HepG2 (cell line): Measurements from ENCODE around the gene VPS13D. TPM values are rescaled to one million over a fixed set of nuclear protein-coding genes. Genes with fewer than 3 reads are reported as not detected.

Experiments
- AKAP8 ChIP-seq: sonication (generic); formaldehyde crosslinking; IDR thresholded peaks from 2 replicates; pipeline ENCODE4 v1.5.1; 2020; ENCODE audit warnings: mild to moderate bottlenecking, missing genetic modification reagents
- ARNT ChIP-seq: fragments of 450-650 bp; IDR thresholded peaks from 2 replicates; pipeline ENCODE4 v1.6.1; 2017
- ATF1 ChIP-seq: IDR thresholded peaks from 2 replicates; pipeline ENCODE4 v1.6.1; 2016; ENCODE audit warnings: mild to moderate bottlenecking, control low read depth
- CBFB ChIP-seq: sonication (generic); formaldehyde crosslinking; IDR thresholded peaks from 2 replicates; pipeline ENCODE4 v1.4.0; 2020; ENCODE audit warnings: missing genetic modification reagents
- GATA4 ChIP-seq: sonication (generic); IDR thresholded peaks from 2 replicates; pipeline ENCODE4 v1.6.1; 2016; ENCODE audit warnings: antibody characterized with exemption, low read depth, borderline replicate concordance
- GATAD1 ChIP-seq: IDR thresholded peaks from 2 replicates; pipeline ENCODE4 v1.6.1; 2016; ENCODE audit warnings: missing genetic modification reagents, missing compliant biosample characterization
- NFKB2 ChIP-seq: sonication (generic); formaldehyde crosslinking; IDR thresholded peaks from 2 replicates; pipeline ENCODE4 v1.4.0; 2020; ENCODE audit warnings: missing genetic modification reagents, borderline replicate concordance
- NRL ChIP-seq: sonication (generic); formaldehyde crosslinking; IDR thresholded peaks from 2 replicates; pipeline ENCODE4 v1.5.0; 2020; ENCODE audit warnings: missing genetic modification reagents, mild to moderate bottlenecking, moderate library complexity, borderline replicate concordance
- REL ChIP-seq: sonication (generic); formaldehyde crosslinking; conservative IDR thresholded peaks from 2 replicates; pipeline ENCODE4 v1.8.0; 2022; ENCODE audit warnings: mild to moderate bottlenecking, missing genetic modification reagents, moderate library complexity
- TBP ChIP-seq: sonication (generic); formaldehyde crosslinking; IDR thresholded peaks from 2 replicates; pipeline ENCODE4 v1.5.0; 2020; ENCODE audit warnings: missing genetic modification reagents
- ZBTB7B ChIP-seq: sonication (generic); formaldehyde crosslinking; IDR thresholded peaks from 2 replicates; pipeline ENCODE4 v1.4.0; 2020; ENCODE audit warnings: missing genetic modification reagents
- ZMYM2 ChIP-seq: sonication (generic); formaldehyde crosslinking; IDR thresholded peaks from 2 replicates; pipeline ENCODE4 v1.8.0; 2022; ENCODE audit warnings: mild to moderate bottlenecking, missing genetic modification reagents
- ZNF530 ChIP-seq: sonication (generic); formaldehyde crosslinking; IDR thresholded peaks from 2 replicates; pipeline ENCODE4 v1.5.0; 2020; ENCODE audit warnings: low read depth, mild to moderate bottlenecking, missing genetic modification reagents
- ZNF549 ChIP-seq: sonication (generic); formaldehyde crosslinking; IDR thresholded peaks from 2 replicates; pipeline ENCODE4 v1.5.0; 2020; ENCODE audit warnings: missing genetic modification reagents
- ZNF672 ChIP-seq: sonication (generic); formaldehyde crosslinking; IDR thresholded peaks from 2 replicates; pipeline ENCODE4 v1.8.1; 2022; ENCODE audit warnings: missing genetic modification reagents
- ZNF879 ChIP-seq: sonication (generic); formaldehyde crosslinking; IDR thresholded peaks from 2 replicates; pipeline ENCODE4 v1.8.1; 2023; ENCODE audit warnings: missing genetic modification reagents
- polyA plus RNA-seq, 8 experiments: library from polyadenylated mRNA; depleted of rRNA in 3 of 8; stranded (reverse) in 7 of 8; unstranded in 1 of 8; fragments of >200 nt; fragmentation: Illumina TruSeq in 4 of 8; extraction: Trizol in 4 of 8; gene quantifications; 2 replicates each; pipeline versions ENCODE4 v1.2.1 to v1.2.3, GENCODE V29; 2011 to 2016; ENCODE audit warnings: low read depth in 4 of 8, missing spikeins in 1 of 8, mixed read lengths in 1 of 8; ENCODE audit not compliant: insufficient read depth in 1 of 8
- total RNA-seq, 5 experiments: library from RNA; depleted of rRNA; stranded (reverse); fragments of >200 nt; fragmentation: Illumina TruSeq; extraction: Trizol; gene quantifications; 2 replicates each; pipeline ENCODE4 v1.2.3, GENCODE V29; 2016; ENCODE audit warnings: low read depth in 1 of 5
- TF ChIP-seq, protein P1 (sequence below): sonication (generic); formaldehyde crosslinking; IDR thresholded peaks from 2 replicates; pipeline ENCODE4 v1.9.0; 2021; ENCODE audit warnings: mild to moderate bottlenecking, missing genetic modification reagents
- TF ChIP-seq, protein P2 (sequence below): sonication (generic); formaldehyde crosslinking; IDR thresholded peaks from 2 replicates; pipeline ENCODE4 v1.4.0; 2020; ENCODE audit warnings: low read depth, mild to moderate bottlenecking, missing genetic modification reagents
- TF ChIP-seq, protein P3 (sequence below): sonication (generic); formaldehyde crosslinking; conservative IDR thresholded peaks from 2 replicates; pipeline ENCODE4 v1.8.1; 2023; ENCODE audit warnings: missing genetic modification reagents
- TF ChIP-seq, protein P4 (sequence below): conservative IDR thresholded peaks from 2 replicates; pipeline ENCODE4 v1.6.1; 2018; ENCODE audit warnings: missing genetic modification reagents

VPS13D gene
- total and polyA plus RNA-seq, 2 of the 13 experiments (the other 11 are each of a cell fraction or from before 2014, with no cell fraction given): 8.6 to 13.9 TPM

DNA sequence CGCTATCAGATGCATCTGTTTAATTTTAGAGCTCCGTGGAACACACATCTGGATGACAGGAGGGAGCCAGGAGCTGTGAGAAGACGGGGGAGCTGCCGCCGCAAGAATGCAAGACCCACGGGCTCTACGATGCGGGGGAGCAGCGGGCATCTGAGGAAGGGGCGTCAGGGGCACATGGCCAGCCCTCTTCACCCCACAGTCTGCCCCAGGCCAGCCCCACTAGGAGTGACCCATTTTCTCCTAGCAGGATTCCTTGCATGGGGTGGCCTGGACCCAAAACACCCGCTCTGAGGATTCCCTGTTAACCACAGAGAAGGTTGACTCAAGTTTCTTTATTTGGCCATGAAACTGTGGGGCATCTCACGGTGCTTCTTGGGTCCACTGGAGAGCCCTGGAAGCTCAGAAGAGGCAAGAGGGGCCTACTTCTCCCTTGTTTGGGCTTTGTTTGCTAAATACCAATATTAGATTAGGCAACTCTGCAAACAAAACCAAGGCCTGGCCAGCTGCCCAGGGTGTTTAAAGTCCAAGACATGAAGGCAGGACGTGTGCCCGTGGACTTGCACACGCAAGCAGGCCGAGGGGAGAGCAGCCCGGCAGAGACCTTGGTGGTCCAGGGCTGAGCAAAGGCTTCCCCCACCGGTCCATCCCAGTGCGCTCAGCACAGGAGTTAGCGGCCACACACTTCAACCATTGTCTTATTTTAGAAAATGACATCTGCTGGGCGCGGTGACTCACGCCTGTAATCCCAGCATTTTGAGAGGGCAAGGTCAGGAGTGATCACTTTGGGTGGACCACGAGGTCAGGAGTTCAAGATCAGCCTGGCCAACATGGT is 298.4 kb downstream of the VPS13D start (continued):
- TF ChIP-seq, protein P1, sequence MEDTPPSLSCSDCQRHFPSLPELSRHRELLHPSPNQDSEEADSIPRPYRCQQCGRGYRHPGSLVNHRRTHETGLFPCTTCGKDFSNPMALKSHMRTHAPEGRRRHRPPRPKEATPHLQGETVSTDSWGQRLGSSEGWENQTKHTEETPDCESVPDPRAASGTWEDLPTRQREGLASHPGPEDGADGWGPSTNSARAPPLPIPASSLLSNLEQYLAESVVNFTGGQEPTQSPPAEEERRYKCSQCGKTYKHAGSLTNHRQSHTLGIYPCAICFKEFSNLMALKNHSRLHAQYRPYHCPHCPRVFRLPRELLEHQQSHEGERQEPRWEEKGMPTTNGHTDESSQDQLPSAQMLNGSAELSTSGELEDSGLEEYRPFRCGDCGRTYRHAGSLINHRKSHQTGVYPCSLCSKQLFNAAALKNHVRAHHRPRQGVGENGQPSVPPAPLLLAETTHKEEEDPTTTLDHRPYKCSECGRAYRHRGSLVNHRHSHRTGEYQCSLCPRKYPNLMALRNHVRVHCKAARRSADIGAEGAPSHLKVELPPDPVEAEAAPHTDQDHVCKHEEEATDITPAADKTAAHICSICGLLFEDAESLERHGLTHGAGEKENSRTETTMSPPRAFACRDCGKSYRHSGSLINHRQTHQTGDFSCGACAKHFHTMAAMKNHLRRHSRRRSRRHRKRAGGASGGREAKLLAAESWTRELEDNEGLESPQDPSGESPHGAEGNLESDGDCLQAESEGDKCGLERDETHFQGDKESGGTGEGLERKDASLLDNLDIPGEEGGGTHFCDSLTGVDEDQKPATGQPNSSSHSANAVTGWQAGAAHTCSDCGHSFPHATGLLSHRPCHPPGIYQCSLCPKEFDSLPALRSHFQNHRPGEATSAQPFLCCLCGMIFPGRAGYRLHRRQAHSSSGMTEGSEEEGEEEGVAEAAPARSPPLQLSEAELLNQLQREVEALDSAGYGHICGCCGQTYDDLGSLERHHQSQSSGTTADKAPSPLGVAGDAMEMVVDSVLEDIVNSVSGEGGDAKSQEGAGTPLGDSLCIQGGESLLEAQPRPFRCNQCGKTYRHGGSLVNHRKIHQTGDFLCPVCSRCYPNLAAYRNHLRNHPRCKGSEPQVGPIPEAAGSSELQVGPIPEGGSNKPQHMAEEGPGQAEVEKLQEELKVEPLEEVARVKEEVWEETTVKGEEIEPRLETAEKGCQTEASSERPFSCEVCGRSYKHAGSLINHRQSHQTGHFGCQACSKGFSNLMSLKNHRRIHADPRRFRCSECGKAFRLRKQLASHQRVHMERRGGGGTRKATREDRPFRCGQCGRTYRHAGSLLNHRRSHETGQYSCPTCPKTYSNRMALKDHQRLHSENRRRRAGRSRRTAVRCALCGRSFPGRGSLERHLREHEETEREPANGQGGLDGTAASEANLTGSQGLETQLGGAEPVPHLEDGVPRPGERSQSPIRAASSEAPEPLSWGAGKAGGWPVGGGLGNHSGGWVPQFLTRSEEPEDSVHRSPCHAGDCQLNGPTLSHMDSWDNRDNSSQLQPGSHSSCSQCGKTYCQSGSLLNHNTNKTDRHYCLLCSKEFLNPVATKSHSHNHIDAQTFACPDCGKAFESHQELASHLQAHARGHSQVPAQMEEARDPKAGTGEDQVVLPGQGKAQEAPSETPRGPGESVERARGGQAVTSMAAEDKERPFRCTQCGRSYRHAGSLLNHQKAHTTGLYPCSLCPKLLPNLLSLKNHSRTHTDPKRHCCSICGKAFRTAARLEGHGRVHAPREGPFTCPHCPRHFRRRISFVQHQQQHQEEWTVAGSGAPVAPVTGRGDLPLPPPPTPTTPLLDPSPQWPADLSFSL (CRISPR knock-in tag): no peak; the same call in 1 of the 2 replicates
- TF ChIP-seq ATF1 (peak; percentile 67; the same call in 1 of the 2 replicates), TBP (0 out of 2 replicates have a peak, but pooled peaks have one; percentile 29), CBFB (peak; percentile 93), ZBTB7B (peak; percentile 100), ZNF549 (CRISPR knock-in tag) (peak; percentile 13; the same call in 1 of the 2 replicates), GATA4 (peak; percentile 94), GATAD1 (peak; percentile 69; the same call in 1 of the 2 replicates), AKAP8 (peak; percentile 76; the same call in 1 of the 2 replicates), ZNF879 (no peak; the same call in 1 of the 2 replicates), ARNT (no peak), REL (CRISPR knock-in tag) (no peak), NFKB2 (CRISPR knock-in tag) (peak; percentile 42), ZMYM2 (CRISPR knock-in tag) (peak; percentile 87), ZNF530 (no peak), ZNF672 (no peak), NRL (CRISPR knock-in tag) (no peak)
- TF ChIP-seq, protein P2, sequence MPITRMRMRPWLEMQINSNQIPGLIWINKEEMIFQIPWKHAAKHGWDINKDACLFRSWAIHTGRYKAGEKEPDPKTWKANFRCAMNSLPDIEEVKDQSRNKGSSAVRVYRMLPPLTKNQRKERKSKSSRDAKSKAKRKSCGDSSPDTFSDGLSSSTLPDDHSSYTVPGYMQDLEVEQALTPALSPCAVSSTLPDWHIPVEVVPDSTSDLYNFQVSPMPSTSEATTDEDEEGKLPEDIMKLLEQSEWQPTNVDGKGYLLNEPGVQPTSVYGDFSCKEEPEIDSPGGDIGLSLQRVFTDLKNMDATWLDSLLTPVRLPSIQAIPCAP: no peak
- TF ChIP-seq, protein P3, sequence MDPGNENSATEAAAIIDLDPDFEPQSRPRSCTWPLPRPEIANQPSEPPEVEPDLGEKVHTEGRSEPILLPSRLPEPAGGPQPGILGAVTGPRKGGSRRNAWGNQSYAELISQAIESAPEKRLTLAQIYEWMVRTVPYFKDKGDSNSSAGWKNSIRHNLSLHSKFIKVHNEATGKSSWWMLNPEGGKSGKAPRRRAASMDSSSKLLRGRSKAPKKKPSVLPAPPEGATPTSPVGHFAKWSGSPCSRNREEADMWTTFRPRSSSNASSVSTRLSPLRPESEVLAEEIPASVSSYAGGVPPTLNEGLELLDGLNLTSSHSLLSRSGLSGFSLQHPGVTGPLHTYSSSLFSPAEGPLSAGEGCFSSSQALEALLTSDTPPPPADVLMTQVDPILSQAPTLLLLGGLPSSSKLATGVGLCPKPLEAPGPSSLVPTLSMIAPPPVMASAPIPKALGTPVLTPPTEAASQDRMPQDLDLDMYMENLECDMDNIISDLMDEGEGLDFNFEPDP (CRISPR knock-in tag): no peak
- TF ChIP-seq, protein P4, sequence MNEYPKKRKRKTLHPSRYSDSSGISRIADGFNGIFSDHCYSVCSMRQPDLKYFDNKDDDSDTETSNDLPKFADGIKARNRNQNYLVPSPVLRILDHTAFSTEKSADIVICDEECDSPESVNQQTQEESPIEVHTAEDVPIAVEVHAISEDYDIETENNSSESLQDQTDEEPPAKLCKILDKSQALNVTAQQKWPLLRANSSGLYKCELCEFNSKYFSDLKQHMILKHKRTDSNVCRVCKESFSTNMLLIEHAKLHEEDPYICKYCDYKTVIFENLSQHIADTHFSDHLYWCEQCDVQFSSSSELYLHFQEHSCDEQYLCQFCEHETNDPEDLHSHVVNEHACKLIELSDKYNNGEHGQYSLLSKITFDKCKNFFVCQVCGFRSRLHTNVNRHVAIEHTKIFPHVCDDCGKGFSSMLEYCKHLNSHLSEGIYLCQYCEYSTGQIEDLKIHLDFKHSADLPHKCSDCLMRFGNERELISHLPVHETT (CRISPR knock-in tag): no peak; the same call in 1 of the 2 replicates
